Keratinocyte (primary cell): Measurements from ENCODE around the gene CELF5. TPM values are rescaled to one million over a fixed set of nuclear protein-coding genes. Genes with fewer than 3 reads are reported as not detected.

Experiments
- DNase-seq: peaks from one replicate; pipeline ENCODE4 v3.0.0-alpha.2; 2011; ENCODE audit warnings: low read depth, missing footprints, low spot score
- FAIRE-seq: peaks from 2 replicates; lab custom pipeline; 2011; peaks lifted over from hg19 to GRCh38; lab: Jason Lieb, UNC
- H2AFZ ChIP-seq: 2 replicates; pipeline ENCODE4 v1.6.0; 2012; ENCODE audit warnings: low read length, control low read depth, inconsistent platforms; ENCODE audit not compliant: control insufficient read depth
- H3K27ac ChIP-seq: 2 replicates; pipeline ENCODE4 v1.5.1; 2011; ENCODE audit warnings: low read length; ENCODE audit not compliant: control insufficient read depth, insufficient read depth
- H3K27me3 ChIP-seq: 3 replicates; pipeline ENCODE4 v1.6.0; 2011; ENCODE audit warnings: low read length; ENCODE audit not compliant: control insufficient read depth, insufficient read depth; ENCODE audit errors: extremely low read depth
- H3K36me3 ChIP-seq, 2 experiments: 2 replicates in 1 of 2; 3 replicates in 1 of 2; pipeline ENCODE4 v1.5.1; 2011; ENCODE audit warnings: low read length in 2 of 2, mild to moderate bottlenecking in 1 of 2; ENCODE audit not compliant: control insufficient read depth in 2 of 2, insufficient read depth in 2 of 2; ENCODE audit errors: extremely low read depth in 1 of 2
- H3K4me1 ChIP-seq: 3 replicates; pipeline ENCODE4 v1.5.1; 2011; ENCODE audit warnings: low read length; ENCODE audit not compliant: control insufficient read depth, insufficient read depth; ENCODE audit errors: extremely low read depth
- H3K4me2 ChIP-seq: 3 replicates; pipeline ENCODE4 v1.6.0; 2011; ENCODE audit warnings: low read depth, low read length; ENCODE audit not compliant: control insufficient read depth, insufficient read depth; ENCODE audit errors: extremely low read depth
- H3K4me3 ChIP-seq, 3 experiments: fragments of 200-600 bp in 1 of 3; sonication (generic) in 1 of 3; 2 replicates in 2 of 3; 3 replicates in 1 of 3; pipeline ENCODE4 v1.5.1; 2011 to 2016; ENCODE audit warnings: low read length in 3 of 3, mild to moderate bottlenecking in 3 of 3, control low read depth in 2 of 3, inconsistent platforms in 1 of 3, low read depth in 1 of 3, mixed read lengths in 1 of 3, mixed run types in 1 of 3, moderate library complexity in 1 of 3; ENCODE audit not compliant: control insufficient read depth in 2 of 3, insufficient read depth in 2 of 3; ENCODE audit errors: extremely low read depth in 1 of 3
- H3K79me2 ChIP-seq: 2 replicates; pipeline ENCODE4 v1.6.0; 2012; ENCODE audit warnings: low read length; ENCODE audit not compliant: control insufficient read depth, insufficient read depth
- H3K9ac ChIP-seq: 3 replicates; pipeline ENCODE4 v1.6.0; 2011; ENCODE audit warnings: low read length; ENCODE audit not compliant: control insufficient read depth, insufficient read depth; ENCODE audit errors: extremely low read depth
- H3K9me1 ChIP-seq: 3 replicates; pipeline ENCODE4 v1.6.0; 2011; ENCODE audit warnings: low read length; ENCODE audit not compliant: control insufficient read depth, insufficient read depth; ENCODE audit errors: extremely low read depth
- H3K9me3 ChIP-seq: 2 replicates; pipeline ENCODE4 v1.5.1; 2012; ENCODE audit warnings: low read depth, low read length; ENCODE audit not compliant: control insufficient read depth
- H4K20me1 ChIP-seq: 3 replicates; pipeline ENCODE4 v1.6.0; 2011; ENCODE audit warnings: low read length; ENCODE audit not compliant: control insufficient read depth, insufficient read depth; ENCODE audit errors: extremely low read depth
- EZH2 ChIP-seq: IDR thresholded peaks from one replicate; pipeline ENCODE4 v1.6.1; 2012; ENCODE audit warnings: inconsistent platforms, mild to moderate bottlenecking, low read length, moderate library complexity
- dilution Hi-C: fragments of 300-500 bp; cut with MboI; formaldehyde crosslinking; loops from one replicate; pipeline ENCODE4 v1.7.0; 2020; ENCODE audit warnings: low sequenced_read_pairs; ENCODE audit not compliant: extremely low pct_ligation_motif_present
- polyA plus RNA-seq, 5 experiments: library from polyadenylated mRNA; depleted of rRNA in 3 of 5; stranded (reverse) in 3 of 5; stranded (forward) in 1 of 5; unstranded in 1 of 5; fragments of >200 nt; gene quantifications; 1 replicate in 1 of 5; 2 replicates in 3 of 5; 3 replicates in 1 of 5; pipeline versions ENCODE4 v1.2.1 to v1.2.3, GENCODE V29; 2011 to 2012; ENCODE audit warnings: missing spikeins in 2 of 5, low read depth in 1 of 5, low replicate concordance in 1 of 5
- TF ChIP-seq, protein P1 (sequence below), 3 experiments: IDR thresholded peaks in 1 of 3; conservative IDR thresholded peaks in 1 of 3; optimal IDR thresholded peaks in 1 of 3; 2 replicates in 2 of 3; 3 replicates in 1 of 3; pipeline versions ENCODE3 to v1.5.1; 2011; ENCODE audit warnings: low read length in 3 of 3, mild to moderate bottlenecking in 3 of 3, moderate library complexity in 2 of 3, control low read depth in 1 of 3, inconsistent platforms in 1 of 3; ENCODE audit not compliant: insufficient read depth in 2 of 3; ENCODE audit errors: extremely low read depth in 1 of 3

CELF5 gene
- polyA plus RNA-seq, 1 donor (not counting 4 experiments of a cell fraction or from before 2014, with no cell fraction given) = 0.04 TPM

DNA sequence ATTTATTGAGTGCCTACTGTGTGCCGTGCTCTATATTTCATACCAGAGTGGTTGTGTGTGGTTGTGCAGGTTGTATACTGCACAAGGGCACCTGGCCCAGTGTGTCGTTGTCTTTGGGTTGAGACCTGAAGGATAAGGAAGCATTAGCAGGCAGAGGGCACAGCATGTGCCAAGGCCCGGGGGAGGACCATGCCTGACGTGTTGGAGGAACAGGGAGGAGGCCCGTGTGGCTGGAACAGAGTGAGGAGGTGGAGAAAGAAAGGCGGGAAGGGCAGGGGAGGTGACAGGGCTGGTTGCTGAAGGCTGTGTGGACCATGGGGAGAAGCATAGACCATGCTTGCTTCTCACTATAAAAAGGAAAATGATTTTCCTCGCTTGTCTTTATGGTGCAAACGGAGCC, 26.8 kb downstream of the CELF5 start:
- H2AFZ ChIP-seq = no peak overlapping the region
- H3K27ac ChIP-seq = no peak overlapping the region
- no peak for TF ChIP-seq EZH2
- TF ChIP-seq, protein P1, sequence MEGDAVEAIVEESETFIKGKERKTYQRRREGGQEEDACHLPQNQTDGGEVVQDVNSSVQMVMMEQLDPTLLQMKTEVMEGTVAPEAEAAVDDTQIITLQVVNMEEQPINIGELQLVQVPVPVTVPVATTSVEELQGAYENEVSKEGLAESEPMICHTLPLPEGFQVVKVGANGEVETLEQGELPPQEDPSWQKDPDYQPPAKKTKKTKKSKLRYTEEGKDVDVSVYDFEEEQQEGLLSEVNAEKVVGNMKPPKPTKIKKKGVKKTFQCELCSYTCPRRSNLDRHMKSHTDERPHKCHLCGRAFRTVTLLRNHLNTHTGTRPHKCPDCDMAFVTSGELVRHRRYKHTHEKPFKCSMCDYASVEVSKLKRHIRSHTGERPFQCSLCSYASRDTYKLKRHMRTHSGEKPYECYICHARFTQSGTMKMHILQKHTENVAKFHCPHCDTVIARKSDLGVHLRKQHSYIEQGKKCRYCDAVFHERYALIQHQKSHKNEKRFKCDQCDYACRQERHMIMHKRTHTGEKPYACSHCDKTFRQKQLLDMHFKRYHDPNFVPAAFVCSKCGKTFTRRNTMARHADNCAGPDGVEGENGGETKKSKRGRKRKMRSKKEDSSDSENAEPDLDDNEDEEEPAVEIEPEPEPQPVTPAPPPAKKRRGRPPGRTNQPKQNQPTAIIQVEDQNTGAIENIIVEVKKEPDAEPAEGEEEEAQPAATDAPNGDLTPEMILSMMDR (optimal IDR thresholded peaks at IDR 0.05 in 1 of 3, IDR thresholded peaks at IDR 0.05 in 1 of 3, conservative IDR thresholded peaks at IDR 0.05 in 1 of 3; ENCODE audit: extremely low read depth in 1 of 3, insufficient read depth in 2 of 3, low read length in 3 of 3) = no peak
- no peaks in the 10 kb centered on the region for H3K9me3 ChIP-seq
- FAIRE-seq (no peak), DNase-seq (no peak)
- no peaks in the 10 kb centered on the region for H3K9me1 ChIP-seq
- H3K9ac ChIP-seq = no peak overlapping the region
- no peaks in the 10 kb centered on the region for H4K20me1 ChIP-seq
- no peak overlapping the region for H3K4me2 ChIP-seq
- no peaks in the 10 kb centered on the region for H3K27me3 ChIP-seq
- H3K36me3 ChIP-seq = no peaks in the 10 kb centered on the region
- no peak overlapping the region for H3K4me3 ChIP-seq
- no peaks in the 10 kb centered on the region for H3K79me2 ChIP-seq
- dilution Hi-C loops = no loop called here
- no peaks in the 10 kb centered on the region for H3K4me1 ChIP-seq

DNA sequence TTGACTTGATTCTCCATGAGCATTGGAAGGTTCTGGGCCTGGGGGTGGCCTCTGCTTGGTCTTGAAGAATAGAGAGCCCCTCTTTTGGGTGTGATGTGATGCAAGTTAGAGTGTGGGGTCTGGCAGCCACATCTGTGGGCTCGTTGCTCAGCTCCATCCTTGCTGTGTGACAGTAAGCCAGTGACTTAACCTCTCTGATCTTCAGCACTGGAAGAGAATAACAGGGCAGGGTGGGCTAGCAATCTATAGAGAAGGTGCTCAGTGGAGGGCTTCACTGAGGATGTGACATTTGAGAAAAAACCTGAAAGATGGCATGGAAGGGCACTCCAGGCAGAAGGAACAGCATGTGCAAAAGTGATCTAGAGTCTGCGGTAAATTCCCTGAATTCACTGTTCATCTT, 28.2 kb downstream of the CELF5 start:
- no peak overlapping the region for H3K4me2 ChIP-seq
- TF ChIP-seq EZH2 = no peak
- TF ChIP-seq, protein P1 (optimal IDR thresholded peaks at IDR 0.05 in 1 of 3, IDR thresholded peaks at IDR 0.05 in 1 of 3, conservative IDR thresholded peaks at IDR 0.05 in 1 of 3; ENCODE audit: extremely low read depth in 1 of 3, insufficient read depth in 2 of 3, low read length in 3 of 3) = no peak
- H3K9me3 ChIP-seq = no peaks in the 10 kb centered on the region
- no peaks in the 10 kb centered on the region for H3K9me1 ChIP-seq
- FAIRE-seq (no peak), DNase-seq (no peak)
- dilution Hi-C loops = no loop called here
- no peak overlapping the region for H3K9ac ChIP-seq
- H3K79me2 ChIP-seq = no peaks in the 10 kb centered on the region
- H3K4me3 ChIP-seq = no peak overlapping the region
- no peaks in the 10 kb centered on the region for H3K4me1 ChIP-seq
- no peak overlapping the region for H3K27ac ChIP-seq
- H3K27me3 ChIP-seq = no peaks in the 10 kb centered on the region
- no peak overlapping the region for H2AFZ ChIP-seq
- no peaks in the 10 kb centered on the region for H3K36me3 ChIP-seq
- H4K20me1 ChIP-seq = no peaks in the 10 kb centered on the region
